Measurements from ENCODE around the gene RXRB. TPM values are rescaled to one million over a fixed set of nuclear protein-coding genes. Genes with fewer than 3 reads are reported as not detected.

RXRB gene
- polyA plus RNA-seq, 1 donor (not counting 4 experiments of a cell fraction or from before 2014, with no cell fraction given), result 23.2 TPM

DNA sequence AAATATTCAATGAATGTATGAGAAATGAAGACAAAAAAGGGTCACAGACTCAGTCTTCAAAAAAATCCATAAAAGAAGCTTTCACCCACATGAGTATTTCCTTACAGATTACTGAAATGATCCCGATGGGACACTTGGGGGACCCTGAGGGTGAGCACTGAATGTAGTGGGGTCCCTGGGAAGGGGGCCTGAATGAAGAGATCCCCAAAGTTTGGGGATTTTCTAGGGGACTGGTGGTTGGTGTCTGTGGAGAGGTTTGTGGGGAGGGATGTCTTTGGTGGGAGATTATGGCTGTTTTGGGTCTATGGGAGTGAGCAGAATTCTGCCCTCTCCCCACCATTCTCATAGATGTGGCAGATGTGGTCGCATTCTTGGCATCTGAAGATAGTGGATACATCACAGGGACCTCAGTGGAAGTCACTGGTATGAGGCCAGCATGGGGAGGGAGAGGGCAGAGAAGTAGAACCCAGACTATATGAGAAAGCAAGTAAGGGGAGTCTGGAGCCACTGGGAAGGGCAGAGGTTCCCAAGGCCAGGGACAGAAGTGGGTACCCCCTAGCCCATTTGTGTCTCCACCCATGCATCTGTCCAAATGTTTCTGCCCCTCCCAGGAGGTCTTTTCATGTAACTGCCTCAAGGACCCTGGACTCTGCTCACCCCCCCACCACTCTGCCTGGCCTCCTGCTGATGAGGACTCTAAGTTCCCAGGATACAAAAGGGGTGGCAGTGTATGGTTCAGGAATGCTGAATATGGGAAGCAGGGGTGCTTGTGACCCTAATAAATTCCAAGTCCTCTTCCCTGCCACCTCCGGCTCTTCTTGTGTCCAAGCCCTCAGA, 5.8 kb upstream of the RXRB start:
- Histone ChIP-seq H3K9me3 (ENCODE audit: control insufficient read depth, low read depth, low read length) (no peaks in the 10 kb centered on the region), H2AFZ (ENCODE audit: control insufficient read depth, low read length) (no peak overlapping the region), H3K4me1 (ENCODE audit: control insufficient read depth, extremely low read depth, insufficient read depth, low read length) (peaks cover 44% of the 10 kb centered on the region), H3K27ac (ENCODE audit: control insufficient read depth, insufficient read depth, low read length) (peak overlapping the region; percentile 88), H3K9ac (ENCODE audit: control insufficient read depth, extremely low read depth, insufficient read depth, low read length) (peak overlapping the region; percentile 2), H3K4me3 (ENCODE audit: control insufficient read depth in 2 of 3, extremely low read depth in 1 of 3, insufficient read depth in 2 of 3, low read depth in 1 of 3, low read length in 3 of 3) (no peak overlapping the region), H3K4me2 (ENCODE audit: control insufficient read depth, extremely low read depth, insufficient read depth, low read depth, low read length) (peak overlapping the region; percentile 98), H3K9me1 (ENCODE audit: control insufficient read depth, extremely low read depth, insufficient read depth, low read length) (peaks cover 5% of the 10 kb centered on the region), H4K20me1 (ENCODE audit: control insufficient read depth, extremely low read depth, insufficient read depth, low read length) (no peaks in the 10 kb centered on the region), H3K79me2 (ENCODE audit: control insufficient read depth, insufficient read depth, low read length) (peaks cover 25% of the 10 kb centered on the region), H3K27me3 (ENCODE audit: control insufficient read depth, extremely low read depth, insufficient read depth, low read length) (no peaks in the 10 kb centered on the region), H3K36me3 (ENCODE audit: control insufficient read depth in 2 of 2, extremely low read depth in 1 of 2, insufficient read depth in 2 of 2, low read length in 2 of 2) (peaks cover 20 to 37% of the 10 kb centered on the region in 2 experiments)
- dilution Hi-C loops (cut with MboI; ENCODE audit: extremely low pct_ligation_motif_present, low sequenced_read_pairs), result no loop called here
- TF ChIP-seq, protein P1, sequence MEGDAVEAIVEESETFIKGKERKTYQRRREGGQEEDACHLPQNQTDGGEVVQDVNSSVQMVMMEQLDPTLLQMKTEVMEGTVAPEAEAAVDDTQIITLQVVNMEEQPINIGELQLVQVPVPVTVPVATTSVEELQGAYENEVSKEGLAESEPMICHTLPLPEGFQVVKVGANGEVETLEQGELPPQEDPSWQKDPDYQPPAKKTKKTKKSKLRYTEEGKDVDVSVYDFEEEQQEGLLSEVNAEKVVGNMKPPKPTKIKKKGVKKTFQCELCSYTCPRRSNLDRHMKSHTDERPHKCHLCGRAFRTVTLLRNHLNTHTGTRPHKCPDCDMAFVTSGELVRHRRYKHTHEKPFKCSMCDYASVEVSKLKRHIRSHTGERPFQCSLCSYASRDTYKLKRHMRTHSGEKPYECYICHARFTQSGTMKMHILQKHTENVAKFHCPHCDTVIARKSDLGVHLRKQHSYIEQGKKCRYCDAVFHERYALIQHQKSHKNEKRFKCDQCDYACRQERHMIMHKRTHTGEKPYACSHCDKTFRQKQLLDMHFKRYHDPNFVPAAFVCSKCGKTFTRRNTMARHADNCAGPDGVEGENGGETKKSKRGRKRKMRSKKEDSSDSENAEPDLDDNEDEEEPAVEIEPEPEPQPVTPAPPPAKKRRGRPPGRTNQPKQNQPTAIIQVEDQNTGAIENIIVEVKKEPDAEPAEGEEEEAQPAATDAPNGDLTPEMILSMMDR (optimal IDR thresholded peaks at IDR 0.05 in 1 of 3, IDR thresholded peaks at IDR 0.05 in 1 of 3, conservative IDR thresholded peaks at IDR 0.05 in 1 of 3; ENCODE audit: extremely low read depth in 1 of 3, insufficient read depth in 2 of 3, low read length in 3 of 3), result no peak
- TF ChIP-seq EZH2 (IDR thresholded peaks at IDR 0.05; ENCODE audit: low read length), result no peak
- DNase-seq (ENCODE audit: low read depth, low spot score), result no peak
- FAIRE-seq, result no peak

GRCh38 chr6:33205191-33206026, 4.9 kb upstream of the RXRB start:
- Histone ChIP-seq H3K9ac (ENCODE audit: control insufficient read depth, extremely low read depth, insufficient read depth, low read length) (peak overlapping the region; percentile 88), H3K9me3 (ENCODE audit: control insufficient read depth, low read depth, low read length) (no peaks in the 10 kb centered on the region), H2AFZ (ENCODE audit: control insufficient read depth, low read length) (no peak overlapping the region), H3K27me3 (ENCODE audit: control insufficient read depth, extremely low read depth, insufficient read depth, low read length) (no peaks in the 10 kb centered on the region), H3K4me2 (ENCODE audit: control insufficient read depth, extremely low read depth, insufficient read depth, low read depth, low read length) (peak overlapping the region; percentile 98), H3K9me1 (ENCODE audit: control insufficient read depth, extremely low read depth, insufficient read depth, low read length) (peaks cover 5% of the 10 kb centered on the region), H3K79me2 (ENCODE audit: control insufficient read depth, insufficient read depth, low read length) (peaks cover 30% of the 10 kb centered on the region), H3K4me1 (ENCODE audit: control insufficient read depth, extremely low read depth, insufficient read depth, low read length) (peaks cover 45% of the 10 kb centered on the region), H3K4me3 (ENCODE audit: control insufficient read depth in 2 of 3, extremely low read depth in 1 of 3, insufficient read depth in 2 of 3, low read depth in 1 of 3, low read length in 3 of 3) (peak overlapping the region; percentile 74 to 80 (median 79)), H3K27ac (ENCODE audit: control insufficient read depth, insufficient read depth, low read length) (peak overlapping the region; percentile 88), H3K36me3 (ENCODE audit: control insufficient read depth in 2 of 2, extremely low read depth in 1 of 2, insufficient read depth in 2 of 2, low read length in 2 of 2) (peaks cover 20 to 35% of the 10 kb centered on the region in 2 experiments), H4K20me1 (ENCODE audit: control insufficient read depth, extremely low read depth, insufficient read depth, low read length) (no peaks in the 10 kb centered on the region)
- TF ChIP-seq EZH2 (IDR thresholded peaks at IDR 0.05; ENCODE audit: low read length), result no peak
- TF ChIP-seq, protein P1 (optimal IDR thresholded peaks at IDR 0.05 in 1 of 3, IDR thresholded peaks at IDR 0.05 in 1 of 3, conservative IDR thresholded peaks at IDR 0.05 in 1 of 3; ENCODE audit: extremely low read depth in 1 of 3, insufficient read depth in 2 of 3, low read length in 3 of 3), result peak in 2 of 3 experiments; percentile 8 to 9
- dilution Hi-C loops (cut with MboI; ENCODE audit: extremely low pct_ligation_motif_present, low sequenced_read_pairs), result no loop called here
- FAIRE-seq (peak; percentile 29), DNase-seq (ENCODE audit: low read depth, low spot score) (peak; percentile 76)

All from keratinocyte (primary cell).